Esophagus squamous epithelium (tissue), 4 donors: ENCODE data around the gene SLC38A9.
"Not testable (repeated sequence)": the region's sequence is repeated elsewhere in the genome, so short reads cannot be mapped to it uniquely, and the experiment has no call there.

Source experiments
- CTCF ChIP-seq, 6 experiments: fragments of 450-650 bp in 4 of 6; fragments of 200-600 bp in 2 of 6; sonication (generic) in 2 of 6; IDR thresholded peaks; one replicate each; pipeline ENCODE4 v1.5.1; 2016 to 2019; ENCODE audit warnings: antibody characterized with exemption in 6 of 6, mild to moderate bottlenecking in 4 of 6, moderate library complexity in 4 of 6
- POLR2A ChIP-seq, 4 donors: fragments of 450-650 bp; IDR thresholded peaks; one replicate each; pipeline ENCODE4 v1.6.1; 2017; ENCODE audit warnings: antibody characterized with exemption in 4 of 4, mild to moderate bottlenecking in 4 of 4, moderate library complexity in 3 of 4

GRCh38 chr5:55761721-55762120 is 49.6 kb upstream of the SLC38A9 start:
- TF ChIP-seq CTCF, POLR2A (IDR thresholded peaks at IDR 0.05): not testable (repeated sequence)
